HG02885 (cell line): ENCODE results near the gene C11orf24.

ENCODE experiments used
- ATAC-seq: cut with Tn5 transposase; IDR thresholded peaks from one replicate; pipeline ENCODE4 v1.9.1; 2021; ENCODE audit warnings: mild to moderate bottlenecking; ENCODE audit not compliant: unreplicated experiment, poor library complexity

The C11orf24 gene

DNA sequence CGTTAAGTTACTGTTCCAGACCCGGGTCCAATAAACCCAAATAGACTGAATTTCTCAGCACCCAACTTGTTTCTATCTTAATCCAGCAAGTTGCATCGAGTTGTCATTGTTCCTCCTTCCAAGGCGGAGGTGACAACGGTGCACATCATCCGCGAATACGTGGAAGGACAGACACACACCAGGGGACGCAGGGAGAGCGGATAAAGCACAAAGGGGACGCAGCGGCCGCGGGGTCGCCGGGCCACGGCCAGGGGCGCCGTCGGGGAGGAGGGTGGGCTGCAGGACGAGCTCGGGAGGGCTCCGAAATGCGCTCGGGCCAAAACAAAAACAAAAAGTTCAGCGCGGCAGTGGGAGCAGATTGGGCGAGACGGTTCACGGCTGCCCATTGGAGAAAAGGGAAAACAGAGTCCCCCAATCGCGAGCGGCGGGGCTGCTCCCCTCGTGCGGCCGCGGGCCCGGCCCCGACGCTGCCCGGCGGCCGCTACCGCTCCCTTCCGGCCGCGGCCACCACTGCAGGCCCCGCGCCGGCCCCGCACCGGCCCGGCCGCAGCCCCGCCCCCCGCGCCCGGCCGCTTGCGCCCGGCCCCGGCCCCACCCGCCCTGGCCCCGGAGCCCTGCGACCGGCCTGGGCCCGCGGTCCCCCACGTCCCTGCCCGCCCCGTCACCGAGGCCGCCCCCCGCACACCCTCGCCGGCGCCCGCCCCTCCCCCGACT, 59.2 kb downstream of the C11orf24 start:
- peak; percentile 62 for ATAC-seq

DNA sequence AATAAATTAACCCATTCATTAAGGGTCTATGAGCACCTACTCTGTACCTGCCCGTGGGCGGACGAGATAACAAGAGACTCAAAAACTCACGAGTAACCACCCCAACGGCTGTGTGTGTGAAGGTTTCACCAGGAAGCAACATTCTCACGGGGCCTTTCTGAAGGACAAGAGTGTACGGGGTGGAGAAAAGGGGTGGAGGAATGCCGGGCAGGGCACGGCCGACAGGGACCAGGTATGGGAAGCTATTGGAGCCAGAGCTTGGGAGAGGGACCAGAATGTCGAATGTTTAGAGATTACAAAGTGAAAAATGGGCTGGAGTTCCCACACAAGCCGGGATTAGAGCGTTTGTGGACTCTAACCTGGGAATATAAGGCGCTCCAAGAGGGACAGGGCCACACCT, 60.2 kb downstream of the C11orf24 start:
- ATAC-seq: no peak
